Mesenchymal stem cell (in vitro differentiated cells and primary cell): ENCODE measurements around the gene CSAG1.
"Not testable (repeated sequence)": the region's sequence is repeated elsewhere in the genome, so short reads cannot be mapped to it uniquely, and the experiment has no call there.

ENCODE experiments used
- DNase-seq: peaks from one replicate; pipeline ENCODE4 v3.0.0-alpha.2; 2013
- H2AFZ ChIP-seq: one replicate; pipeline ENCODE4 v1.6.1; 2013; ENCODE audit warnings: low read depth, mild to moderate bottlenecking, control low read depth, inconsistent platforms, low read length, moderate library complexity
- H2AK5ac ChIP-seq: 2 replicates; pipeline ENCODE4 v1.6.1; 2013; ENCODE audit warnings: low read length, moderate library complexity, mild to moderate bottlenecking, inconsistent platforms; ENCODE audit not compliant: severe bottlenecking
- H2BK120ac ChIP-seq: one replicate; pipeline ENCODE4 v1.6.1; 2013; ENCODE audit warnings: low read depth, mild to moderate bottlenecking, inconsistent platforms, low read length, moderate library complexity
- H2BK12ac ChIP-seq, 2 experiments: one replicate each; pipeline ENCODE4 v1.6.1; 2013; ENCODE audit warnings: inconsistent platforms in 2 of 2, low read length in 2 of 2, mild to moderate bottlenecking in 2 of 2, moderate library complexity in 2 of 2, control low read depth in 1 of 2
- H2BK15ac ChIP-seq: one replicate; pipeline ENCODE4 v1.6.1; 2013; ENCODE audit warnings: mild to moderate bottlenecking, low read depth, inconsistent platforms; ENCODE audit not compliant: poor library complexity, severe bottlenecking
- H2BK5ac ChIP-seq: 2 replicates; pipeline ENCODE4 v1.6.1; 2013; ENCODE audit warnings: low read depth, mild to moderate bottlenecking, low read length, control low read depth, inconsistent platforms; ENCODE audit not compliant: poor library complexity, severe bottlenecking
- H3K14ac ChIP-seq, 2 experiments: one replicate each; pipeline ENCODE4 v1.6.1; 2013; ENCODE audit warnings: inconsistent platforms in 2 of 2, low read length in 2 of 2, control low read depth in 1 of 2, mild to moderate bottlenecking in 1 of 2, moderate library complexity in 1 of 2
- H3K18ac ChIP-seq, 2 experiments: one replicate each; pipeline ENCODE4 v1.6.1; 2013; ENCODE audit warnings: inconsistent platforms in 2 of 2, low read length in 2 of 2, control low read depth in 1 of 2, low read depth in 1 of 2, mild to moderate bottlenecking in 1 of 2
- H3K23ac ChIP-seq, 2 experiments: one replicate each; pipeline ENCODE4 v1.6.1; 2013; ENCODE audit warnings: inconsistent platforms in 2 of 2, low read length in 2 of 2, mild to moderate bottlenecking in 2 of 2, moderate library complexity in 2 of 2, control low read depth in 1 of 2
- H3K27ac ChIP-seq: 2 replicates; pipeline ENCODE4 v1.5.1; 2013; ENCODE audit warnings: mild to moderate bottlenecking, moderate library complexity, low read length, control low read depth, inconsistent platforms; ENCODE audit not compliant: poor library complexity, severe bottlenecking
- H3K27me3 ChIP-seq, 2 experiments: 2 replicates each; pipeline versions ENCODE4 v1.6.1 to v1.7.0; 2013; ENCODE audit warnings: low read length in 2 of 2, mild to moderate bottlenecking in 2 of 2, moderate library complexity in 2 of 2, control low read depth in 1 of 2, inconsistent platforms in 1 of 2; ENCODE audit not compliant: control insufficient read depth in 1 of 2, insufficient read depth in 1 of 2
- H3K36me3 ChIP-seq, 2 experiments: 2 replicates each; pipeline versions ENCODE4 v1.6.1 to v1.7.0; 2013; ENCODE audit warnings: low read length in 2 of 2, control low read depth in 1 of 2, inconsistent platforms in 1 of 2, low read depth in 1 of 2, mild to moderate bottlenecking in 1 of 2; ENCODE audit not compliant: insufficient read depth in 2 of 2, control insufficient read depth in 1 of 2
- H3K4ac ChIP-seq, 2 experiments: one replicate each; pipeline ENCODE4 v1.6.1; 2013; ENCODE audit warnings: inconsistent platforms in 2 of 2, low read length in 2 of 2, mild to moderate bottlenecking in 2 of 2, moderate library complexity in 2 of 2, control low read depth in 1 of 2, low read depth in 1 of 2
- H3K4me1 ChIP-seq: 2 replicates; pipeline ENCODE4 v1.6.1; 2013; ENCODE audit warnings: low read depth, low read length, control low read depth; ENCODE audit not compliant: control insufficient read depth, insufficient read depth
- H3K4me2 ChIP-seq: 2 replicates; pipeline ENCODE4 v1.6.1; 2013; ENCODE audit warnings: low read length, mild to moderate bottlenecking, inconsistent platforms; ENCODE audit not compliant: poor library complexity, severe bottlenecking
- H3K4me3 ChIP-seq, 2 experiments: 2 replicates each; pipeline versions ENCODE4 v1.5.1 to v1.7.0; 2013; ENCODE audit warnings: low read length in 2 of 2, mild to moderate bottlenecking in 2 of 2, control low read depth in 1 of 2, low read depth in 1 of 2; ENCODE audit not compliant: insufficient read depth in 1 of 2
- H3K79me1 ChIP-seq: replicated peaks from 2 replicates; pipeline ENCODE4 v1.6.1; 2013; ENCODE audit warnings: mild to moderate bottlenecking, control low read depth, low read length, inconsistent platforms; ENCODE audit not compliant: poor library complexity, severe bottlenecking
- H3K9ac ChIP-seq: 2 replicates; pipeline ENCODE4 v1.7.0; 2013; ENCODE audit warnings: mild to moderate bottlenecking, low read length, moderate library complexity
- H3K9me3 ChIP-seq: 2 replicates; pipeline ENCODE4 v1.7.0; 2013; ENCODE audit warnings: mild to moderate bottlenecking, low read length; ENCODE audit not compliant: control insufficient read depth
- H4K8ac ChIP-seq: one replicate; pipeline ENCODE4 v1.6.1; 2013; ENCODE audit warnings: inconsistent platforms, mild to moderate bottlenecking, low read length, moderate library complexity
- H4K91ac ChIP-seq: one replicate; pipeline ENCODE4 v1.6.1; 2013; ENCODE audit warnings: mild to moderate bottlenecking, low read length, inconsistent platforms
- WGBS: methylation state at CpG from one replicate; pipeline ENCODE4 v1.1.7; 2013; ENCODE audit warnings: mixed read lengths; 5-methylcytosine and 5-hydroxymethylcytosine counted together

CSAG1 gene

GRCh38 chrX:152681012-152681411 lies 52.5 kb downstream of the CSAG1 start:
- H3K27me3 ChIP-seq: not testable (repeated sequence)
- WGBS: no CpG with 5 or more reads among the region's 3 CpGs

More at GRCh38 chrX:152681012-152681411, 52.5 kb downstream of the CSAG1 start:
- H3K27ac ChIP-seq, H2AK5ac ChIP-seq, H3K14ac ChIP-seq, H3K79me1 ChIP-seq, H3K4me1 ChIP-seq, H3K4ac ChIP-seq, H3K4me3 ChIP-seq, H3K9ac ChIP-seq, H2BK120ac ChIP-seq, H2BK5ac ChIP-seq, DNase-seq, H3K36me3 ChIP-seq, H3K9me3 ChIP-seq, H2BK12ac ChIP-seq, H2AFZ ChIP-seq, H3K4me2 ChIP-seq, H2BK15ac ChIP-seq, H3K18ac ChIP-seq, H4K91ac ChIP-seq, H4K8ac ChIP-seq, H3K23ac ChIP-seq: not testable (repeated sequence)
